ENCODE data around the gene RNF11.

- TF ChIP-seq CTCF (IDR thresholded peaks at IDR 0.05) = no peak
- TF ChIP-seq POLR2A (IDR thresholded peaks at IDR 0.05) = no peak
Observed at GRCh38 chr1:51263147-51263877, 27.2 kb downstream of the RNF11 start.
